Fibroblast of skin of right biceps (primary cell): Measurements from ENCODE around the gene CALN1.

Experiments
- DNase-seq: peaks from one replicate; pipeline ENCODE4 v3.0.0-alpha.2; 2013

CALN1 gene

DNA sequence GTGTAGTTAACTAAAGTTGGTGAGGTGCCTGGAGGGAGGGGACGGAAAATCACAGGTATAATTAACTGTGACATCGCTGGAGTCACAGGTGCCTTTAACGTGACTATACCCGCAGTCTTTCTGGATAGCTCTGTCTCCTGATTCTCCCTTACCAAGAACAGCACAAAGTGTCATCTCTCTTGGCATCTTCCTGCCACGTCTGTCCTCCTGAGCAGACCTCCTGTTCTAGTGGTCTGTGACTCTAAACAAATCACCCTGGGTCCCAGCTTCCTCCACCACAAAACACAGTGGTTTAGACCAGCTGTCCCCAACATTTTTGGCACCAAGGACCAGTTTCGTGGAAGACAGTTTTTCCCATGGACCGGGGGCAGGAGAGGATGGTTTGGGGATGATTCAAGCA lies 90.5 kb downstream of the CALN1 start:
- DNase-seq, result no peak

DNA sequence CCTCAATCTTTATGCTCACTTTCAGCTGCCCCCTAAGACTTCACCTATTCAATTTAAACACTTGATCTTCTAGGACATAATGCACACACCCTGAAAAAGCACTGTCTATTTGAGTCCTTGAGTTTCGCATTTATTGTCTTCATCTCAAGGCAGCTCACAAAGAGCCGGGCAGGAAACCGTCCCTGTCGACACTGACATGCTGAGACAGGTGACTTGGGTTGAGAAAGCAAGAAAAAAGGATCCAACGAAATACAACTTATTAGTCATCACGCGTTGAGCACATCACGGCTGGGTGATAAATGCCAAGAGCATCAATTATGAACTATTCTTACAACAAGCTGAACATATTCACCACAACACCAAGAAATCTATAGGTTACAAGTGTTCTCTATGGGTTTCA lies 91.1 kb downstream of the CALN1 start:
- no peak for DNase-seq

DNA sequence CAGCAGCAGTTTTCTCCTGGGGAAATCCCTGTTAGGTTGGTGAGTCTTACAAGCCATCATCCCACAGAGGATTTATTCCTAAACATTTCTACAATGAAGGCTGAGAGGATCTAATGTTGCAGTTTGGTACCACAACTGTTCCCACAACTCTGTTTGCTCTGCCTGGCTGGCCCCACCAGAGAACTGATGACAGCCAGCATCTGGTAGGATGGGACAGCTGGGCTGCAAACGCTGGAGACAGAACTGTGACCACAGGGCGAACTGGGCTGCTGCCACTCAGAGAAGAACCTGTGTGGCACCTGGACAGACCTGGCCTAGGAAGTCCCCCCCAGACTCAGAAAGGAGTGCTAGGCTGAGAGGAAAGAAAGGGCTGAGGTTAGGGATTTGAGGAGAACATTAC lies 94.8 kb downstream of the CALN1 start:
- DNase-seq, result no peak

DNA sequence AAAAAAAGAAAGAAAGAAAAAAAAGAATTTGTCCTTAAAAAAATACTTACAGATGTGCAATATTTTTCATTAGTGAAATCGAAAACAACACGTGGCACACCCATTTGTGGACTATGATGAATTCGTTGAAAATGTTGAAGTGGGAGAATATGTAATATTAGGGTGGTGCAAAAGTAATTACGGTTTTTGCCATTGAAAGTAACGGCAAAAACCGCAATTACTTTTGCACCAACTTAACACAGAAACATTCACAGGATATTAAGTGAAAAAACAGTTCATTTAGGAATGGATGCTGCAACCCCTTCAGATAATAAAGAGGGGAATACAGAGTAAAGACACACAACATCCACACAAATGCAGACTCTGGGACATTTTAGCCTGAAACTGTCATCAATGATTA lies 96.0 kb downstream of the CALN1 start:
- no peak for DNase-seq

DNA sequence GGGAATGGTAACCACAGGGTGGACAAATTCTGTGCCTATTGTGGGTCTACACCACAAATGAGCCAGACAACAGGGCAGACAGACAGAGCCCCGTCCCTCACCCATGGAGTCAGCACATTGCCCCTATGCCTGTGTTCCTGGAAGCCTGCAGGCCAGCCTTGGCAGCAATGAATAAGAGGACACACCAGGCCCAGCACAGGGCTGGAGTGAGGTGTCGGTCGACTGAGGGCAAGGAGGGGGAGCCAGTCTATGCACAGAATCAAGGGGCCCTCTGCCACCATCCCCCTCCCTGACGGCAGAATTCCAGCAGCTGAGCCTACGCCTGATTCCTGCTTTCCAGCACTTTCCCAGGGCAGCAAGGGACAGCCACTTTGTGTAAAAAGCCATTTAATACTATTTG lies 98.2 kb downstream of the CALN1 start:
- DNase-seq, result no peak

DNA sequence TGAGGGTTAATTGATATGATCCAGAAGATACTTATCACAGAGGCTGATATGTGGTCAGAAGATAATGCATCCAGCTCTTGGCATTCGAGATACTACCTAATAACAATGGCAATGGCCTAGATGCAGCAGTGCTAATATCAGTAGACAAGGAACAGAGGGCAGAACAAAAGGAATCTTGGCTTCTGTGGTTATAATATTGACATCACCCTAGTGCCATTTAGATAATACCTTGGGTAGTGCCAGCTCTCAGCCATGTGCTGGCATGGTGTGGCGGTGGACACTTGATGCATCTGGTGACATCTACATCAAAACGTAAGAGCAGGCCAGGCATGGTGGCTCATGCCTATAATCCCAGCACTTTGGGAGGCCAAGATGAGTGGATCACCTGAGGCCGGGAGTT lies 101.8 kb downstream of the CALN1 start:
- no peak for DNase-seq

DNA sequence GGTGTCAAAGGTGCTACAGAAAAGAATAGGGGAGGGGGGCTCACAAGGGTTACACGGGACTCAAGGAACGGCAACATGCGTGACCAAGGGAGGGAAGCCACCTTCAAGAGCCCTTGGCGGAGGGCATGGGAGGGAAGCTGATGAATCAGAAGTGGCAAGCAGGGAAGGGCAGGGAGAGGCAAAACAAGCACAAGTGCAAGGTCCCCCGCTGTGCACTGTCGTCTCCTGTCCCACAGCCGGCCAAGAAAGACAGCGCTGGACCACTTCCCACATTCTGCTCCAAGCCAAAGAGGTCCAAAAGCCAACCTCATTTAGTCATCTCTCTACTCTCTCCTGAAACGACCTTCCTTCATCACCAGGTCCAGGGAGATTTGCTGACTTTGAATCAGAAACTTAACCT lies 102.7 kb downstream of the CALN1 start:
- no peak for DNase-seq

DNA sequence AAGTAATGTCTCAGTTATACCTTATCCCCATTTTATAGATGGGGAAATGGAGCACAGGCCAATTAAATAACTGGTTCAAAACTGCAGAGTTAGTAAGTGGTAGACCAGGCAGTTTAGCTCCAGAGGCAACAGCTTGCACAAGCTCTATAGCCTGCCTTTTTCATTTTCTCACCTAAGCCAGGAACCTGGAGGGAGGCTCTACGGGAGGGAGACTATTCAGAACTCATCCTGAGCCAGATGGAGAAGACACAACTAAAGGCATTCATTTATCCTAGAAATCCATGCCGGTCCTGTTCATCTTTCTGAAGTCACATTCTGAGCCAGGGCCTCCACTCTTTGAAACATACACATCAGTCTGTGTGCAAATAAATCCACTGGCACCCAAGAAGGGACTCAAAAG lies 103.2 kb downstream of the CALN1 start:
- no peak for DNase-seq

DNA sequence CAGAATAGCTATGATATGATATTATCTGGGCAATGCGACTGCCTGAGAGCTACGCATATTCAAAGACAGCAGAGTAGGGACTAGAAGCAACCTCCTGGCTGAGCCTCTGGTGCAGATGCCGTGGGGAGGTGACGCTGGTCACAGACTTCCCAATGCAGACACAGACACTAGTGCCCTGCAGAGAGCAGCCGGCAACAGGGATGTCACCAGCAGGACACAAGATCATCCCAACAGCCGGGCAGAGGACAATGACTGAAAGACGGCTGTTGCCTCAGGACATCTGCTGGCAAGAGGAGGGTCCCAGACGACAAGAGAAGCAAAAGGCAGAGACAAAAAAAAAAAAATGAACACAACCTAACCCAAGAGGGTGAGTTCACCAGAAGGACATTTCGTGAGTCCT lies 104.6 kb downstream of the CALN1 start:
- no peak for DNase-seq

DNA sequence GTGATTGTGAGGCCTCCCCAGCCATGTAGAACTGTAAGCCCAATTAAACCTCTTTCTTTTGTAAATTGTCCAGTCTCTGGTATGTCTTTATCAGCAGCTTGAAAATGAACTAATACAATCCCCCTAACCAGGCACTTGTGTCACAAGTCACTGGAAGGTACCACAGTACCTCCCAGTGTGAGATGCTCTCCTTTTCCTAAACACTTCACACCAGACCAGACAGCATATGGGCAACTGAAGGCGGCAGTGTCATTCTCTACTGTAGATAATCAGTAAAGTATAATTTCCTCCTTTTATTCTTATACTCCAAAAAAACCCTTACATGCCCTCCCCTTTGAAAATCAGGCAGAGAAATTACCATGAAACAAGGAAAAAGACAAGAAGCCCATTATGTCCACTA lies 113.2 kb downstream of the CALN1 start:
- DNase-seq, result no peak

DNA sequence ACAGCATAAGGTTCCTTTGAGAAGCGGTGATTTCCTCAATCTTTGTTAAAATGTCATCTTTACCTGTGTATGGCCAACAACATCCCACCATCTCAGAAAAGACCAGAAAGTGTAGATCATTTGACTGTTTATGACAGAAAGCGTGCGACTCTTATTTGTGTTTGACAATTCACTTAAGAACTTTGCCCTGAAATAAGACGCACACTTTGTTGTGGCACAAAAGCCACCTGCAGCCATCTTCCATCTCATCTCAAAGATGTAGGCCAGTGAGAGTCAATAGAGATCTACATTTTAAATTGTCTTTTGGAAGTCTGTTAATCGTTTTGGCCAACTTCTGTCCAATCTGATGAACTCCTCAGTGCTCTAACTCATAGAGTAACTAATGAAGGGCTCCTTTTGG lies 114.0 kb downstream of the CALN1 start:
- DNase-seq, result no peak

DNA sequence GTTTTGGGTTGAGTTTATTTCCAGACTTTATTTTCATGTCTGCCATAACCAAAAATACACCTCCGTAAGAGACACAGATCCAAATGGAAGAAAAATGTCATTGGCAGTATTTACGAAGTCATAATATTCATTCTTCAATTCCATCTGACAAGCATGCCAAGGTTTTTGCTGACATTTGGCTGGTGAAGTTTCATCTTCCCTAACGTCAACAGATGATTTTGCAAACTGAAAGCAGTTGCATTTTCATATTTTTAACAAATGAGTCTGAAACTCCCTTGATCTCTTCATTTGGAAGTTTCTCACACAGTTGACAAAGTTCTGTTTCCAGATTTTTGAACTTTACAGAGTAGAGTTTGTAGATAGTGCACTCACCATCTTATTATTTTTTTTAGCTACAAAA lies 114.5 kb downstream of the CALN1 start:
- DNase-seq, result no peak

DNA sequence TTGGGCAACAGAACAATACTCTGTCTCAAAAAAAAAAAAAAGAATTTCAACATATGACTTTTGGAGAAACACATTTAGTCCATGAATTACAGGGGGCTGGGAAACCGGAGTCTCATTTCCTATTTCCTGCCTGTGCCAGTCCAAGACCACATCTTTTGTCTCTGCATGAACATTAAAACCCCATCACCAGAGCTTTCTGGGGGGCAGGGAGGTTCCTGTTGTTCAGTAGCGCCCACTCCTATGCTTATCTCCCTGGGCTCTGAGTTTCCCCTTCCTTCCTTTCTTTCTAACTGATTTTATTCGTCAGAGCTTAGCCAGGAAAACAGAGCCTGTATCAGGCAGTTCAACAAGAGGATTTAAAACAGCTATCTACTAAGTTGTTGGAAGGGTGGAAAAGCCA lies 119.3 kb downstream of the CALN1 start:
- DNase-seq, result no peak

DNA sequence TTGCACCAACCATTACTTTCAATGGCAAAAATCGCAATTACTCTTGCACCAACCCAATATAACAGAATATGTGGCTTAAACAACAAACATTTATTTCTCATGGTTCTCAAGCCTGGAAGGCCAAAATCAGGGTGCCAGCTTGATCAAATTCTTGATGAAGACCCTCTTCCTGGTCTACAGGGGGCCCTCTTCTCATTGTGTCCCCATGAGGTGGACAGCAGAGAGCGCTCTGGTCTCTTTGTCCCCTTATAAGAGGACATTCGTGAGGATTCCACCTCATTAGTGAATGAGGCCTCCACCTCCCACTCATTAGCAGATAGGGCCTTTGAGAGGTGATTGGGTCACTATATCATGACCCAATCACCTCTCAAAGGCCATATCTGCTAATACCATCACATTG lies 120.0 kb downstream of the CALN1 start:
- no peak for DNase-seq

DNA sequence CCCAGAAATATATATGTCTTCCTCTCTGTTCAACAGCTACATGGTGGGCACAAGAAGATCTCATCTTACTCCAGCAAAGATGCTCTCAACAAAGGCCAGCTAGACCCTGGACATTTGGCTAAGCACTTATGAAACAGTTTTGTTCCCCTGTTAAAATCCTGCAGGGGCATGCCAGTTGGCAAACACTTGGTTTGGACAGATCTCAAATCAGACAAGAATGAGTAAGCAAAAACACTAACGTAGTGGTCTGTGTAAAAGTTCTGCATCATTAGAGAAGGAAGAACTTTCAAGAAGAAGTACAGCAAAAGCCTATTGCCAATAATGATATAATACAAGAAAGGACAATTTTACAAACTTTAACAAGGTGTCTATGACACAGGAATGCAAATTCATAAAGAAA lies 125.6 kb downstream of the CALN1 start:
- DNase-seq, result no peak

DNA sequence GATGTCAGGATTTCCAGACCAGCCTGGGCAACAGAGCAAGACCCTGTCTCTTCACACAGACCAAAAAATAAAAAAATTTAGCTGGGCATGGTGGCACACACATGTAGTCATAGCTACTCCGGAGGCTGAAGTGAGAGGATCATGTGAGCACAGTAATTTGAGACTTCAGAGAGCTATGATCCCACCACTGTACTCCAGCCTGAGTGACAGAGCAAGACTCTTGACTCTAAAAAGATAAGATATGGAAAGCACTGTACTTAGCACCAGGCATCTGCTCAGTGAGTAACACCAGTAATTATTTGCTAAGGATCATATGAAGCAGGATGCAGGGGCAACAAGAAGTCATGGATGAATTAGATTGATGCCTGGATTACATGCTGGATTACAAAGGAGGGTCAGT lies 128.8 kb downstream of the CALN1 start:
- no peak for DNase-seq

DNA sequence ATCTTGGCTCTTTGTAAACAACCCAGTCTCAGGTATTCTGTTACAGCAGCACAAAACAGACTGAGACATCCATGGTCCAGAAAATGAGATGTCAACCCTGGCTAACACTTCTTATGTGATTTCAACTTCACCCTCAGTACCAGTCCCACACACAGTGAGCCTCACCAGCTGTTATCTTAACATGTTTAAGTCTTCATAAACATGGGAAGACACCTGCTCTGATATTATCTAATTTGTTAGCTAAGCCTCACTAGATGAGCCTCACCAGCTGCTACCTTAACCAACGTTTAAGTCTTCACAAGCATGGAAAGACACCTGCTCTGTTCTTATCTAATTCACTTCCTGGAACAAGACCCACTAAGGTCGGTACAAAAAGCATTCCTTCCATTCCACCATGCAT lies 130.8 kb downstream of the CALN1 start:
- no peak for DNase-seq

DNA sequence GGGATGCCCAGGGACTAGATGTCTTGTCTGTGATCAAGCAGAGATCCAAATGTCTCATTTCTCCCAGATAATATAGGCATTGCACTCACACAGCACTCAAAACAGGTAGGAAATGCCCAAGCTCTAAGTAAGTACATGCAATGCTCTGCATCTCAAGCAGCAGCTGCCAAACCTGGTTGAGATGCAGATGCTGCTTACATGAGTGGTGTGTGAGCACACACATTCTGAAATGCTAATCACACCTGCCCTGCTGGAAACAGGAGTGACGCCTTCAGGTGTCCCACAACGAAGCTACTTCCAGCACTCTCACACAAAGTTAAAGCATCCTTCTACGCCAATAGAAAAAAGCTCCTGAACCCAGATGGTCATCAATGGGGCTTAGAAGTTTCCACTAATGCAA lies 132.9 kb downstream of the CALN1 start:
- DNase-seq, result no peak

DNA sequence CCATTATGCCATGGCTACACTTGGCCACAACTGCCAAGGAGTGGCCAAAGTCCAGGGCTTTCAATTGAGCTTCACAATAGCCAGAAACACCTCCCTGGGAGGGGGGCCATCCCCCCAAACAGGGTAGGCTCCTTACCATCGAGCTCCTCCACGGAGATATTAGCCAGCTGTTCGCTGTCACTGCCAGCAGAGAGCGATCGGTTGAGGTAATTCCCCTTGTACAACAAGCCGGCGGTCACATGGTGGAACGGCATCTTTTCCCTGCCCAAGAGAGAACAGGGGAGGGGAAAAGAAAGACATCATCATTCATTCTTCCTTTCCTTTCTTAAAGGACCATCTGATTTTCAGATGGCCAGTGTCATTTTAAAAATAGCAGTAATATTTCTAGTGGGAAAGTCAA lies 133.6 kb downstream of the CALN1 start:
- no peak for DNase-seq

DNA sequence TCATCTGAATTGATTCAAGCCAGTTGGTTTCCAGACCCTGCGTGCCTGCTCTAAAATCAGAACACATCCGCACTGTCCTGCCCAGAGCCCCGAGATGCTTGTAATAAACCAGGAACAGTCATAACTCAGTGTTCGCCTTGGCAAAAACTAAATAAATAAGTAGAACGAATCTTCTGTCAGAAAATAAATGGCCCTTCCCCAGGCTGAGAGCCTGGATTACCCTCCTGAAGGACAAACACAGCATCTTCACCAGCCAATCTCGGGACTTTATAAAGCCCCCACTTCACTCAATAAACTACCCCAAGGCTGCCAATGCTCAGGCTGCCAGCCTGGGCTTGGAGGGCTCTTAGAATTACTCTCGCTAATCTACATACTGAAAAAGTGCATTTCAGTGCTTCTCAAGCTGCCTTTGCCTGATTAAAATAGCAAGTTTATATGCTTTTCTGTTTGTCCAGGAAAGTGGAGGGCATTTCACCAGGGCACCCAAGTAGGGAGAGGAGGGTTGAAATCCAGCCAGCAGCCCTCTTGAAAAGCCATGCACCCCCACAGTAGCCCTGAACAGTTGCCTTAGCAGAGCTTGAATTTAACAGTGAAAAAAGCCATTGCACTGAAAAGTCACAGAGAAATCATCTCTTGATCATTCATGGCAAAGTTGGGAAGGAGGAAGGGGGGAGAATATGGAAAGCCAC lies 136.6 kb downstream of the CALN1 start:
- DNase-seq, result no peak

DNA sequence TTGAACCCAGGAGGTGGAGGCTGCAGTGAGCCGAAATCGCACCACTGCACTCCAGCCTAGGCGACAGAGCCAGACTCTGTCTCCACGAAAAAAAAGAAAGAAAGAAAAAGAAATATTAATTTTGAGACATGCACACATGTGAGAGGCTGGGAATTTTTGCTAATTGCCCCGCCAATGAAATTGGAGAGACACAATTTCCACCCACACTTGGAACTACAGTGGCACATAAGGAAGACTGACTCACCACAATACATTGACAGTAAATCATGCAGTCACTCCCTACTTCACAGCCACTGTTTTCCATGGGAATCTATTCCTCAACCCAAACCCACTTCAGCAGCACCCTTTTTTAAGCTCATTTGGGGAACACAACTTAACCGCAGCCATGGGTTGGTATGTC lies 139.7 kb downstream of the CALN1 start:
- no peak for DNase-seq

DNA sequence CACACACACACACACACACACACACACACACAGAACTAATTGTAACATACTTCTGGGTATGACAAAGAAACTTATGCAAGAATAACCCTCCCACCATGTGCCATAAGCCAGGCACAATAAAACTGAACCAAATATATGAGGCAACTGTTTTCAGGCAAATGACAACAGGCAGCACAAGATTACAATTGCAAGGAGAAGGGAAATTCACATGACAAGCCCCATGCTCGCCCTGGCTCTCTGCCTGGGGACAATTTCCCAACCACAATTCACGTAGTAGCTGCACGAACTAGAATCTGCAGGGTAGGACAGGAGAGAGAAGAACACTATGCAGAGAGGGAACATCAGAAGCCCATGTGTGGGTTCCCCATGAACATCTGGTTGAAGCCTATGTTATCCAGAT lies 143.3 kb downstream of the CALN1 start:
- no peak for DNase-seq

DNA sequence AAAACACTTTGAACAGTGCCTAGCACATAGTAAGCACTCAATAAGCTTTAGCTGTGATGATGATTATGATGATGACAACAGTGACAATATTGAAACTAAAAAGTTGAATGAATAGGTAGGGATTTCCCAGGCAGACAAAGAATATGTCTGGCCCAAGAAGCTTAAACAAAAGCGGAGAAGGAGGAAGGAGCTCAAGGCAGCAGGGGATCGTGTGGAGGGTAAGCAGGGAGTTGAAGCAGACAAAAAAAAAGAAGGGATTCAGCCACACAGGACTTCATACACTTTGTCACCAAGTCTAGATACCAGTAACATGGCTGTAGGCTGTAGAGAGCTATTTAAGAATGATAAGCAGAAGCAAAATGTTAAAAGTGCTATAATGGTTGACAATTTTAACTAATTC lies 144.0 kb downstream of the CALN1 start:
- no peak for DNase-seq

DNA sequence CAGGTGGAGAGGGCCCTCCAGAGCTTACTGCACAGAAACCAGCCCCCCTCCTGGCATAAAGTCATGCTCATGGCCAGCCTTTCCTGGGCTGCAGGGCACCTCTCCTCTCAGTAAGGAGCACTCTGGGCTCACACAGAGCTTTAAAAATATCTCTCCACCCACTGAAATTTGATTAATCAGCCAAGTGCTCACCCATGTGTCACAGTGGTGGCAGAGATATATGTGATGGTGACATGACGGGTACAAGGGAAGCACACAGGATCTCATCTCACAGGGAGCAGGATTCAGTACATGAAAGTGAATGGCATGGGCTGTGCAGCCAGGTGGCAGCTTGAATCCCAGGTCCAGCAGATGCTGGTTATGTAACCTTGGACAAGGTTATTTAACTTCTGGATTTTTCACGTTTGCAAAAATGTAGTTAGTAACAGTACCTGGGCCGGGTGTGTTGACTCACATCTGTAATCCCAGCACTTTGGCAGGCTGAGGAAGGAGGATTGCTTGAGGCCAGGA lies 144.8 kb downstream of the CALN1 start:
- DNase-seq, result no peak

DNA sequence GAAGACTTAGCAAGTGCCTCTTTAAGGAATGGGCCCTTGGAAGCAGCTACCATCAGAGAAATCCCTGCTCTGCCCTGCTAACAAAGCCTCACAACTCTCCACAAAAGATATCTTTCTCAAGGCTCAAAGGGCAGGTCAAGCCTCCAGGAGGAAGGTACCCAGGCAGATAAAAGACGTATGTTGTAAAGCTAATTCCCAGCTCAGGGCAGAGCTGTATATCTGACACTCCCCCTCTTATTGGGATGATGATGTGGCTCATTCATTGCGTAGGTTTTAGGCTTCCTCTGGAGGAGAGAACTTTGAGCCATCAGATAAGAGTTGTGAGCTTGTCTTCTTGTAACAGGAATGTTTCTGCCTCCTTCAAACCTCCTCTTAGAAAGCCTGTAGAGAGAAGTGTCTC lies 145.4 kb downstream of the CALN1 start:
- DNase-seq, result no peak
